ENCODE results near the gene PALLD. TPM values are rescaled to one million over a fixed set of nuclear protein-coding genes. Genes with fewer than 3 reads are reported as not detected.

The PALLD gene
- total and polyA plus RNA-seq, 7 donors: 40.7 to 1,991 (median 1,233) TPM

DNA sequence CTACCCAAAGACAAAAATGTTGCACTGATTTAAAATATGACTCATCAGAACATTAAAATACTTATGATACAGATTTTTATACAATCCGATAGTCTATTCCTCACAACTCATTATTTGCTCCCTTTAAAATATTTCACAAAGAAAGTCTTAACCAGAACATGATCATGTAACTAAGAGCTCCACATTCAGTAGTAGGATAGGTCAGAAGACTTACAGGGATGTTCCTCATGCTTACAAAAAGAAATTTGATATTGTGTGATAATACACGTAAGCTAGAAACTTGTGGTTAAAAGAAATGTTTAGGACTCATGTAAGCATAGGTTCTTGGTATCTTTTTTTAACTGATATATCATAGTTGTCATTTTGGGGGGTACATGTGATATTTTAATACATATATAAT lies 235.9 kb downstream of the PALLD start:
- no peak for DNase-seq
- no peaks in the 10 kb centered on the region for H3K36me3 ChIP-seq
- TF ChIP-seq, protein P1, sequence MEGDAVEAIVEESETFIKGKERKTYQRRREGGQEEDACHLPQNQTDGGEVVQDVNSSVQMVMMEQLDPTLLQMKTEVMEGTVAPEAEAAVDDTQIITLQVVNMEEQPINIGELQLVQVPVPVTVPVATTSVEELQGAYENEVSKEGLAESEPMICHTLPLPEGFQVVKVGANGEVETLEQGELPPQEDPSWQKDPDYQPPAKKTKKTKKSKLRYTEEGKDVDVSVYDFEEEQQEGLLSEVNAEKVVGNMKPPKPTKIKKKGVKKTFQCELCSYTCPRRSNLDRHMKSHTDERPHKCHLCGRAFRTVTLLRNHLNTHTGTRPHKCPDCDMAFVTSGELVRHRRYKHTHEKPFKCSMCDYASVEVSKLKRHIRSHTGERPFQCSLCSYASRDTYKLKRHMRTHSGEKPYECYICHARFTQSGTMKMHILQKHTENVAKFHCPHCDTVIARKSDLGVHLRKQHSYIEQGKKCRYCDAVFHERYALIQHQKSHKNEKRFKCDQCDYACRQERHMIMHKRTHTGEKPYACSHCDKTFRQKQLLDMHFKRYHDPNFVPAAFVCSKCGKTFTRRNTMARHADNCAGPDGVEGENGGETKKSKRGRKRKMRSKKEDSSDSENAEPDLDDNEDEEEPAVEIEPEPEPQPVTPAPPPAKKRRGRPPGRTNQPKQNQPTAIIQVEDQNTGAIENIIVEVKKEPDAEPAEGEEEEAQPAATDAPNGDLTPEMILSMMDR (IDR thresholded peaks at IDR 0.05): no peak
- TF ChIP-seq EP300 (IDR thresholded peaks at IDR 0.05): no peak
- TF ChIP-seq POLR2AphosphoS5 (IDR thresholded peaks at IDR 0.05): no peak
- no peak for TF ChIP-seq POLR2A (IDR thresholded peaks at IDR 0.05)
- no peaks in the 10 kb centered on the region for H3K9me3 ChIP-seq
- intact Hi-C loops (cut with DNase I): no loop called here
- H3K4me3 ChIP-seq: no peak overlapping the region
- no peak overlapping the region for H3K27ac ChIP-seq
- no peaks in the 10 kb centered on the region for H3K27me3 ChIP-seq
- peaks cover 0 to 26% (median 14%) of the 10 kb centered on the region in 4 donors for H3K4me1 ChIP-seq
- WGBS, 2 donors: 94 to 96% methylated on average over 2 of the region's 2 CpGs

DNA sequence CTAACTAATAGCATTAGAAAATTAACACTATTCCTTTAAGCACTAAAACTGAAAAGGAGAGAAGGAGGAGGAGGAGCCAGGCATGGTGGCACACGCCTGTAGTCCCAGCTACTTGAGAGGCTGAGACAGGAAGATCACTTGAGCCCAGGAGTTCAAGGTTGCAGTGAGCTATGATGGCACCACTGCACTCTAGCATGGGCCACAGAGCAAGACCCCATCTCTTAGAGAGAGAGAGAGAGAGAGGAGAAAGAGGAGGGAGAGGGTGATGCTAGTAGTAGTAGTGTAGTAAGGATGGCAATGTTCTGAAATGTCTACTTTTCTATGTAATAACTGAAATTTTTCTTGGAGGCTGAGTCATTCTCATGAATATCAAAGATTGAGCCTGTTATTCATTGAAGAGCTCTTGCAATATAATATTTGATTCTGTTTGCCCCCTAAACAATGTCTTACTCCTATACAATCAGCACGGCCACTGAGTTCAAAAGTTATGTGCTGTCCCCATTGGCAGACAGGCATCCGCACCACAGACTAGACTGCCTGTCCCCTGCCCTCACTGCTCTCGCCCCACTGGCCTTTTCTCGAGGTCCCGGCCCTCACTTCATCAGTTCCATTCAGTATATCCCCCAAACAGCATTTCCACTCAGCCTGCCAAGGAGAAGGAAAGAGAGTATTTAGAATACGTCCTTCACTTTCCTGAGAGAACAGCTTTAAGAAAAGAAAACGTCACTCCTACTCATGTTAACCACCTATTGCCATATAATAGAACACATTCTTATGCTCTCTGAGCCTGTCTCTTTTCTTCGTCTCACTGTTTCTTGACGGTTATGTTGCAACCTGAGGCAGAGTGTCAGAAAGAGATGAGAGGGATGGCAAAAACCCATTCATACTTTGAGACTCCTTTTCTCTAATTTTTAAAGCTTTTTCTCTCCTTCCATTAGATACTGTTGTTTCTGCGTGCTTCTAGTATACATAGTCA lies 238.1 kb downstream of the PALLD start:
- 85 to 90% methylated on average over 11 of the region's 11 CpGs for WGBS, 2 donors
- TF ChIP-seq EP300 (IDR thresholded peaks at IDR 0.05) (no peak), POLR2AphosphoS5 (IDR thresholded peaks at IDR 0.05) (no peak), POLR2A (IDR thresholded peaks at IDR 0.05) (no peak)
- TF ChIP-seq, protein P1 (IDR thresholded peaks at IDR 0.05): no peak
- Histone ChIP-seq H3K4me1 (peaks cover 0 to 26% (median 14%) of the 10 kb centered on the region in 4 donors), H3K9me3 (no peaks in the 10 kb centered on the region), H3K27ac (peak overlapping the region in 3 of 4 donors; percentile 30 to 41 (median 33)), H3K27me3 (no peaks in the 10 kb centered on the region), H3K36me3 (no peaks in the 10 kb centered on the region), H3K4me3 (no peak overlapping the region)
- intact Hi-C loops (cut with DNase I): no loop called here
- DNase-seq: no peak

DNA sequence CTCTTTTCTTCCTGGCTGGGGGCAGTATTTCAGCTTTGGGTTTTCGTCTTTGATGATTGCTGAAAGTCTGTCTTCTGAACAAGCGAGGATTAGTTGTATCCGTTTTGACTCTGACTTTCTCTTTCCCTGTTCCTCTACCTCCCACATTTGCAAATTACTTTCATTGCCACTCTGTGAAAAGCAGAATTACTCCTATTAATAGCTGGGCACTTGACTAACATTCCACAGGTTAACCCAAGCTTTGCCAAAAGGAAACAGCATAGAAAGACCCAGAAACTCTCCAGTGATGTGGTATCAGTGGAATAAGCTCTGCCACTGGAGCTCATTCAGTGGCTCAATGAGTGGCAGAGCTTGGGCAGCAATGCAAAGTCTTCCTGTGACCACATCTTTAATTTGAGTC lies 238.9 kb downstream of the PALLD start:
- Histone ChIP-seq H3K4me1 (peaks cover 0 to 23% (median 11%) of the 10 kb centered on the region in 4 donors), H3K4me3 (no peak overlapping the region), H3K9me3 (no peaks in the 10 kb centered on the region), H3K36me3 (no peaks in the 10 kb centered on the region), H3K27me3 (no peaks in the 10 kb centered on the region), H3K27ac (peak overlapping the region in 2 of 4 donors; percentile 30 to 41)
- TF ChIP-seq, protein P1 (IDR thresholded peaks at IDR 0.05): no peak
- TF ChIP-seq POLR2A (IDR thresholded peaks at IDR 0.05) (no peak), POLR2AphosphoS5 (IDR thresholded peaks at IDR 0.05) (no peak), EP300 (IDR thresholded peaks at IDR 0.05) (no peak)
- intact Hi-C loops (cut with DNase I): no loop called here
- DNase-seq: no peak
- 78 to 88% methylated on average over 3 of the region's 3 CpGs for WGBS, 2 donors

DNA sequence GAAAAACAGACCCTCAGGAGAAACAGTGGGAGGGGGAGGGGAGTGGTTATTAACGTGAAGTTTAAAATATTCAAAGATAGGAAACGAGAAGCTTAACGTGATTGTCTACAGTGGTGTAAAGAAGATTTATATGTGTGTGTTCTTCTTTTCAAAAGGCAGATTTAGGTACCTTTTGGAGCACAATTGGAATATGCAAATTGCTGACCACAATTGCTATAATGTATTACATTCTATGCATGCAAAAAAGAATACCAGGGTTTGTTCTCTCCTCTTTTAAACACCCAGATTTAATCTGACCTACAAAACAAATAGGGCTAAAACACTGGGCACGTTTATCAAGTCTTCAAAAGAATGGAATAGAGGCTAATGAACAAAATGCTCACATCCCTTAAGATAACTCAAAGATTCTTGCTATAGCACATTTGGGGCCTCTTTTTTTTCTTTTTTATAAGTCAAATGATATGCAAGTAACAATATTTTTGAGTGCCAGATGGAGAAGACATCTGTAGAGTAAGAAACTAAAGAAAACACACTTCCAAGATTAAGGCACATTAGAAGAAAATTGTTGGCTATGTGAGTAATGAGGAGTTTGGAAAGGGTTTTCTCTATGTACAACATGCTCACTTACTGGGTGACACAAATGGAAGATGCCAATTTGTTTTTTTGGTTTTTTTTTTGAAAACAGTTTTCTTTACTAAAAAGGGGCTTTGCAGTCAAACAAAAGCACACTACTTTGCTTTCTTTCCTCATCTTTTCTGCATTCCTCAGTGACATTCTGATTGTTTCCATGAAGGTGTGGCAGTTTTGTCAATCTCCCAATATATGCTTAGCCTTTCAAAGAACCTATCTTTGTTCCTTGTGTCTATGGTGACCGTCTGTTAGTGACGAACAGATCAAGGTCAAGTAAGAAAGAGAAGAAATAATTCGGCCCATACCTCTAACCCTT lies 240.3 kb downstream of the PALLD start:
- 83 to 90% methylated on average over 7 of the region's 7 CpGs for WGBS, 2 donors
- TF ChIP-seq POLR2A (IDR thresholded peaks at IDR 0.05) (no peak), EP300 (IDR thresholded peaks at IDR 0.05) (no peak), POLR2AphosphoS5 (IDR thresholded peaks at IDR 0.05) (no peak)
- TF ChIP-seq, protein P1 (IDR thresholded peaks at IDR 0.05): no peak
- no peaks in the 10 kb centered on the region for H3K36me3 ChIP-seq
- no peak overlapping the region for H3K4me3 ChIP-seq
- H3K27me3 ChIP-seq: no peaks in the 10 kb centered on the region
- intact Hi-C loops (cut with DNase I): no loop called here
- DNase-seq: no peak
- H3K4me1 ChIP-seq: peaks cover 0 to 13% (median 8%) of the 10 kb centered on the region in 4 donors
- H3K27ac ChIP-seq: no peak overlapping the region
- H3K9me3 ChIP-seq: no peaks in the 10 kb centered on the region

Measured in sigmoid colon (tissue), 7 donors.